HG03064 (cell line): ENCODE measurements around the gene FYN.
"Not testable (repeated sequence)": the region's sequence is repeated elsewhere in the genome, so short reads cannot be mapped to it uniquely, and the experiment has no call there.

Experiments
- ATAC-seq: cut with Tn5 transposase; IDR thresholded peaks from one replicate; pipeline ENCODE4 v1.9.1; 2021; ENCODE audit warnings: low read depth; ENCODE audit not compliant: unreplicated experiment

FYN gene

DNA sequence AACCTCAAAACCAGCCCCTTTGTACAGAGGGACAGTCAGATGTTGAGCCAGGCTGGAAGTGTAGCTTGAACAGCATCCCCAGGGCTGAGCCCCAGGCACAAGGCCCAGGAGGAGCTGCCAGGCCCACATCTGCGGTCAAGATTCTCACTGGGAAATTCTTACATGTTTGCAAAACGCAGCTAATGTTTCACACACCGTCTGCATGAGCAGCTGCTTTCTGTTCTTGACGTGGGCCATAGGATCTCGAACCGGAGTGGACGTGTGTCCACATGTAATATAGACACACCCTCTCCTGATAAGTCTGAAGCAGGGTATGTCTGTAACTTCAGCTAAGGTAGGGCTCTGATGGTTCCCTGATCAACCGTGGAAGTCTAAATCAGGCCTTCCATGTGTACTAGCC, 226.3 kb downstream of the FYN start:
- ATAC-seq = no peak

DNA sequence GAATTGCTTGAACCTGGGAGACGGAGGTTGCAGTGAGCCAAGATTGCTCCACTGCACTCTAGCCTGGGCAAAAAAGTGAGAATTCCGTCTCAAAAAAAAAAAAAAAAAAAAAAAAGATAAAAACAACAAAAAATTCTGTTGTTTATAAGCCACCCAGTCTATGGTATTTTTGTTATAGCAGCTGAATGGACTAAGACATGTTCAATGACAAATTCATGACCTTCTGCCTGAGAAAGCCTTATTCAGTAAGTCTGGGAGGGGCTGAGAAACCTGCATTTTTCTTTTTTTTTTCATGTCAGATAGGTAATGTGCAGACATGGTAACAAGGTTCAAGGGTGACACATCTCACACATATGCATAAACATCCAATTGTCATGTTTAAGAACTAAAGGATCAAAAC, 227.2 kb downstream of the FYN start:
- ATAC-seq = no peak

GRCh38 chr6:111644893-111645430, 228.3 kb downstream of the FYN start:
- no peak for ATAC-seq

DNA sequence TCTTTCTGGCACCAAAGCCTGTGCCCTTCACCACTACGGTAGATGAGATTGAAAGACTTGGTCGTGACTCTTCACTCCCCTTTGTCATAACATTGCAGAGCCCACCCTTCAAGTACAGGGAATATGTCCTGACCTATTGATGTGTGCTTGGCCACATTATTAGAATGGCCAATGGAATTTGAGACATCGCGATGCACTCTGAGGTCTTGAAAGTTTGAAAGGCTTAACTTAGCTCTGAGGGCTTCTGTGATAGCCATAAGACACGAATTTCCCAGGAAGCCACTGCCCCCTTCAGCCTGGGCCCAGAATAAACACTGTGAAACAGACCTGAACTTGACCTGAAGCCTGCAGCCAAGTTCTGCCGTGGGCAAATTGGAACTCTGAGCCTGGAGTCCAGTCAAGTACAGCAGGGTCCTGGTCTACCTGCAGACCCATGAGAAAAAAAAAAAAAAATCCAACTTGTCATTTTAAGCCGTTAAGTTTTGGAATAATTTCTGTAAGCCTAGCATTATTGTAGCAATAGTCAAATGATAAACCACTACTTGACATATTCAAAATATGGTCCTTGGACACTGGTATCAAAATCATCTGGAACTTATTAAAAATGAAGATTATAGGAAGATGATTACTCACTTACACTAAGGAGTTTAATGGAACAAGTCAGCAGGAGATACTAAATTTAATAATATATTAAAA, 230.6 kb downstream of the FYN start:
- no peak for ATAC-seq

DNA sequence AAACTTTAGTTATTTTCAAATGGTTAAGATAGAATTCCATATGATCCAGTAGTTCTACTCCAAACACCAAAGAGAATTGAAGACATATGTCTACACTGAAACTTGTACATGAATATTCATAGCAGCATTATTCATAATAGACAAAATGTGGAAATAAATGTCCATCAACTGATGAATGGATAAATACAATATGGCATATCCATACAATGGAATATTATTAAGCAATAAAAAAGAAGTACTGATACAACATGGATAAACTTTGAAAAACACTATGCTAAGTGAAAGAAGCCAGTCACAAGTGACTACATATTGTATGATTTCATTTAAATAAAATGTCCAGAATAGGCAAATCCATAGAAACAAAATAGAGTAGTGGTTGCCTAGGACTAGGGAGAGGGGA, 234.0 kb downstream of the FYN start:
- ATAC-seq = no peak

DNA sequence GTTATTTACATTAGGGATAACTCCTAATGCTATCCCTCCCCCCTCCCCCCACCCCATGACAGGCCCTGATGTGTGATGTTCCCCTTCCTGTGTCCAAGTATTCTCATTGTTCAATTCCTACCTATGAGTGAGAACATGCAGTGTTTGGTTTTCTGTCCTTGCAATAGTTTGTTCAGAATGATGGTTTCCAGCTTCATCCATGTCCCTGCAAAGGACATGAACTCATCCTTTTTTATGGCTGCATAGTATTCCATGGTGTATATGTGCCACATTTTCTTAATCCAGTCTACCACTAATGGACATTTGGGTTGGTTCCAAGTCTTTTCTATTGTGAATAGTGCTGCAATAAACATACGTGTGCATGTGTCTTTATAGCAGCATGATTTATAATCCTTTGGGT, 238.3 kb downstream of the FYN start:
- not testable (repeated sequence) for ATAC-seq

GRCh38 chr6:111633822-111634221, 239.4 kb downstream of the FYN start:
- ATAC-seq = no peak

DNA sequence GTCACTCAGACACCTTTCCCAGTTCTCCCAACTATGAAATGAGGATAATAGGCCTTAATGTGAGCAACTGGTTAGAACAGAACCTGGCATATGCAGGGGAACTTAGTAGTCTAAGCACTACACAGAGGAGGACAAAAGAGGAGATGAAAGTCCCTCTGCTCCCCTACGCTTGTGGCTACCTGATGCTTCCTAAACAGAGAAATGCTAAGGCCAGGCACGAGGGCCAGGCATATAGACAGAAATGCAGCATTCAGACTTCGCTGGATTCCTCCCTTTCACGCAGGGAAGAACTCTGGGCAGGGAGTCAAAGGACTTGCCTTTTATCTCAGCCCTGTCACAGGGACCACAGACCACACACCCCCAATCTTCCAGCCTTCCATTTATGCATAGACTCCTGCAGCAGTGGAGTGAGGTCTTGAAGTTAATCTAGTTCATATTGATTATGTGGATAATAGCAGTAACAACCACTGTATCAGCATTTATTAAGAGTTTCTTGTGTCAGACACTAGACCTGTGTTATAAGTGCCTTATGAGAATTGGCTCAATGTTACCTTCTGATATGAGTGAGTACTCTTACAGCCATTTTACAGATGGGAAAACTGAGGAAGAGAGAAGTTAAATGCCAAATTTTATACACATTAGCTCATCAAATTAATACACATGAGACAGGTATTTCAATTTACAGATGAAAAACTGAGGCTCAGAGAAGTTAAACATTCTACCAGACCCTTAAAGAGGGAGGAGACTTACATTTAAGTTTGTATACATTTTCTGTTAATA, 240.6 kb downstream of the FYN start:
- no peak for ATAC-seq

GRCh38 chr6:111631903-111632460, 241.3 kb downstream of the FYN start:
- ATAC-seq = no peak

- no peak for ATAC-seq
Observed at GRCh38 chr6:111631018-111631417, 242.2 kb downstream of the FYN start.

DNA sequence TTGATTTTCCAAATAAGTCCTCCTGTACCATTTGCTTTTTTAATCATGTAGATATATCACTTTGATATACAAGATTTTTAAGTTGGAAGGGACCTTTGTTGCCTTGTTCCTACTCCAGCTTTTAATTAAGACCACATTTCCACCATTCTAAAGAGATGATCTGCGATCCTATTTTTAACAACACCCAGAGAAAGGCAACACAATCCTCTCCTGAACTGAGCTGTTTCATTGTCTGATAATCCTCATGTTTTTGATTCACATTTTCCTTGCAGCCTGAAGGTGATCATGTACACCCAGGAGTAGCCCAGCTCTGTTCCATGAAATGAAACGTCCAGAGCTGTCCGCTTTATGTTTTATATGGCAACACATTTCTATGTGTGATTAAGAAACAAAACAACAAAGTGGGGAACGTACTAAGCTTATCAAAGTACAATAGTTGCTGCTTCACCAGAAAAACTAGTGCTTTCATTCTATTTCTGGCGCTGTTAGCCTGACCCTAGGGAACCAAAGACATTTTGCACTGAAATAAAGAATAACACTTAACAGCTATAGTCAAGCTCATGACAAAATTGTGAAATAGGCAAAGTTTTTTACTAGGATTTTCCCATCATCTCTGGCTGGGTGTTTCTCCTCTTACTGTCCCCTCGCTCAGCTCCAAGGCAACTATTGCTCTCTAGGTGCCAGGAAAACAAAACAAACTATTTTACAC, 245.0 kb downstream of the FYN start:
- no peak for ATAC-seq

- no peak for ATAC-seq
Observed at GRCh38 chr6:111626441-111626840, 246.8 kb downstream of the FYN start.

GRCh38 chr6:111625461-111626391, 247.5 kb downstream of the FYN start:
- ATAC-seq = no peak

DNA sequence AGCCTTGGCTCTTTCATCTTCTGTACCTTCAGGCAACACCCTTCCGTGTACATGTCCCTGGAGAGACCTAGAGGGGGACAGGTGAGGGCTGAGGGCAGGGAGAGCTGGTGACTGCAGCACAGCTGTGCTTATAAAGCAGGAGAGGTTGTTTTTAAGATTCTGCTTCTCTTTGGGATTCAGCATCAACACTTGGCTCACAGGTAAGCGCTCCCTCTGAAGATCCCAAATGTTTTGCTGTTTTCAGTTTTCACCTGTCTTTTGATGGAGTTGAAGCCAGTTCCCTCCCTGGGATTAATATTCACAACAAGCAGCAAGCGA, 248.2 kb downstream of the FYN start:
- no peak for ATAC-seq

- ATAC-seq = no peak
Observed at GRCh38 chr6:111624401-111625098, 248.7 kb downstream of the FYN start.

DNA sequence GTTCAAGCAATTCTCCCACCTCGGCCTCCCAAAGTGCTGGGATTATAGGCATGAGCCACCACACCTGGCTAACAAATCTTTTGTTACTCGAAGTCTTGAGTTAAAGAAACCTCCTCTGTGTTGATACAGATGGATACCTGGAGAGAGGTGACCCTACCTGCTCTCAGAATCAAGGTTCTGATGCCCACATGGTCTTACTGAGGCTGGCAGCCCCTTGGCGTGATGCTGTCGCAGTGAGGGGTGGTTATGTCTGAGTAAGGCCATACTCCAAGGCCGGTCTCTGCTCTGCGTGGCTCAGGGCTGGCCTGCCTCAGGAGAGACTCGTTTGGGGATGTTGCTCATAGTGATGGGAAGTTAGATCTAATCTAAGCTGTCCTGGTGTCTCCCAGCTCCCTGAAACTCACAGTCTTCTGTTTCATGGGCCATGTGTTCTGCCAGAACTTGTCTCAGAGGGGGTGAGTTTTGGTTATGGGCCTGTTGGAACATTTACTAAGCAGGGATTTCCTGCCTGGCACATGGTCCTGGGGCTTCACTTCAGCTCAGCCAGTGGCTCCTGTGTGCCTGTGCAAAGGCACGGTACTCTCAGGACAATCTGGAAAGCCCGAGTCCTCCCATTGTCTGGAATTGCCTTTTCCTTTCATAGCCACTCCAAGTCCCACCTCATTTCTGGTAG, 250.1 kb downstream of the FYN start:
- ATAC-seq = no peak

DNA sequence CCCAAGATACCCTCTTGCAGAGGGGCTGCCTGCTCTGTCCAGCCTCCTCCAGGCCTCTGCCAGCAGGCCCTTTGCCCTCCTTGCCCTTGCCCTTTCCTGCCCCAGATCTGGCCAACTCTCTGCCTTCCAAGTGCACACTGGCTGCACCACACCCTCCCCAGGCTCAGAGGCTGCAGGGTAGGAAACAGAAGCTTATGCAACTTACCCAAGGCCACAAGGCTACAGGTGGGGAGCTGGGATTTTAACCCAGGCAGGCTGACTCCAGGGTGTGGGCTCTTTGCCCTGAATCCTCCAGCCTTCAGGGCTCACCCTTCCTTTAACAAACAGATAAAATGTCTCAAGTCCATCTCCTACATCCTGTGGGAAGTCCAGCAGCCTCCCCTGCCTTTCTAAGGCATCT, 253.1 kb downstream of the FYN start:
- no peak for ATAC-seq

- ATAC-seq = no peak
Observed at GRCh38 chr6:111618407-111618806, 254.8 kb downstream of the FYN start.

DNA sequence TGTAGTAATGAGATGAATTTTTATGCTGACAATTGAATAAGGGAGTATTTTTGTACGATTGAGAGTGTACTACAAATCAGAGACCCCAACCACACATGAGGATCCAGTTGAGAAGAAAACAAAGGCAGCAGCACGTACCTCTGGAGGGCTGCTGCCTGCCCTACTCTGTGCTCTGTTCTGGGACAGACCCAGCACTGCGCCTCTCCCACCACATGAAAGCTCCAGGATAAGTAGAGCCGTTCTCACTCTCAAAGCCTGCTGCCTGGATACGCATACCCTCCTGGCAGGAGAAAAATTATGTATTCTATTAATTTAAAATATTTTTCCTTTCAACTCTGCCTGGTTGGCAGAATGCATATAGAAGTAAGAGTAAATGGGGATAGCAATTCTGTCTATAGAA, 256.1 kb downstream of the FYN start:
- ATAC-seq = no peak
